Measurements from ENCODE around the gene TENT5D. TPM values are rescaled to one million over a fixed set of nuclear protein-coding genes. Genes with fewer than 3 reads are reported as not detected.
"Not testable (repeated sequence)": the region's sequence is repeated elsewhere in the genome, so short reads cannot be mapped to it uniquely, and the experiment has no call there.

TENT5D gene
- total RNA-seq (2014; rRNA removed; shearing (Covaris generic)): 0.77 and 1.0 TPM in 2 replicates
- 0.46 and 0.61 TPM in 2 replicates for polyA plus RNA-seq (2015; cell fraction: cytosol; rRNA removed)
- 1.4 and 2.5 TPM in 2 replicates for polyA plus RNA-seq (2015; cell fraction: nucleus; rRNA removed)

DNA sequence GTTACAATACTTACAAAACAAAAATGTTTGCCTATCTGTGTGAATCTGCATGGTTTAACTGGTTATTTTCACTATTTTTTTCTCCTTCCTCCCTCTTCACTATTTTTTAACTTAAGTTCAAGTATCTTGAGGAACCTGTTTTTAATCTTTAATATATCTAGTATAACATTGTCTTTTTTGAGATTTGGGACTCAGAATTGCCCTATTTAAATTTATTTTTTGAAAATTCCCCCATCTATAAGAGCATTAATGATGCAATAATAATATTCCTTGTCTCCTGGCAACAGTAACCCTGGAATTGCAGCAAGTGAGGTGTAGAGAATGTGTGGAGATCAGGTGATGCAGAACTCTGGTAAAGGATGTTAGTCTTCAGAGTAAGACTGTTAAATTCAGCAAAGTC lies at the start of gene TENT5D:
Gene TENT5D, plus strand, starts transcription at position 301 of the 400 bp plus-strand sequence. CDS start 22,093 bp downstream, outside the sequence.
- no peak for DNase-seq (ENCODE audit: low read depth, low spot score)
- in situ Hi-C loops (cut with HindIII; ENCODE audit: low pct_unique_long_range_greater_than_20kb, low sequenced_read_pairs): no loop called here

DNA sequence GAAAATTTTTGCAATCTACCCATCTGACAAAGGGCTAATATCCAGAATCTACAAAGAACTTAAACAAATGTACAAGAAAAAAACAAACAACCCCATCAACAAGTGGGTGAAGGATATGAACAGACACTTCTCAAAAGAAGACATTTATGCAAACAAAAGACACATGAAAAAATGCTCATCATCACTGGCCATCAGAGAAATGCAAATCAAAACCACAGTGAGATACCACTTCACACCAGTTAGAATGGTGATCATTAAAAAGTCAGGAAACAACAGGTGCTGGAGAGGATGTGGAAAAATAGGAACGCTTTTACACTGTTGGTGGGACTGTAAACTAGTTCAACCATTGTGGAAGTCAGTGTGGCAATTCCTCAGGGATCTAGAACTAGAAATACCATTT lies 34.6 kb upstream of the TENT5D start:
- in situ Hi-C loops (cut with HindIII; ENCODE audit: low pct_unique_long_range_greater_than_20kb, low sequenced_read_pairs): not testable (repeated sequence)

DNA sequence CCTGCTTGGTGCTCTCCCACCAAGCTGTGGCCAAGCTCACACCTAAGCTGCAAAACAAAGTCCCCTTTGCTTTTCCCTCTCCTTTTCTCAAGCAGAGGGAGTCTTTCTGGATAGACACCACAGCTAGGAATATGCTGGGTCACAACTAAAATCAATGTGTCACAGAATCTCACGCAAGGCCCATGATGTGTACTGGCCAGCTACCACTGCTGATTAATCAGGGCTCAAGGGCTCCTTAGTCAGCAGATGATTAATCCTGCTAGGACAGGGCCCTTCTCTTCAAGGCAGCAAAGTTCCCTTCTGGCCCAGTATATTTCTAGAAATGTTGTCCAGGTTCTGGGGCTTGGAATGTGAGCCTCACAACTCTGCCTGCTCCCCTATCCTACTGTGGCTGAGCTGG lies 32.0 kb upstream of the TENT5D start:
- DNase-seq (ENCODE audit: low read depth, low spot score): no peak
- in situ Hi-C loops (cut with HindIII; ENCODE audit: low pct_unique_long_range_greater_than_20kb, low sequenced_read_pairs): no loop called here

More for the DNA sequence above, 34.6 kb upstream of the TENT5D start:
- DNase-seq (ENCODE audit: low read depth, low spot score): not testable (repeated sequence)

DNA sequence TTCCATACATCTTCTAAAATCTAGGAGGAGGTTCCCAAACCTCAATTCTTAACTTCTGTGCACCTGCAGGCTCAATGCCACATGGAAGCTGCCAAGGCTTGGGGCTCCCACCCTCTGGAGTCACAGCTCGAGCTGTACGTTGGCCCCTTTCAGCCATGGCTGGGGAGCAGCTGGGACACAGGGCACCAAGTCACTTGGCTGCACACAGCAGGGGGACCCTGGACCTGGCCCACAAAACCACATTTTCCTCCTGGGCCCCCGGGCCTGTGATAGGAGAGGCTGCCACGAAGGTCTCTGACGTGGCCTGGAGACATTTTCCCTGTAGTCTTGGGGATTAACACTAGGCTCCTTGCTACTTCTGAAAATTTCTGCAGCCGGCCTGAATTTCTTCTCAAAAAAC lies 8.2 kb upstream of the TENT5D start:
- in situ Hi-C loops (cut with HindIII; ENCODE audit: low pct_unique_long_range_greater_than_20kb, low sequenced_read_pairs): no loop called here

DNA sequence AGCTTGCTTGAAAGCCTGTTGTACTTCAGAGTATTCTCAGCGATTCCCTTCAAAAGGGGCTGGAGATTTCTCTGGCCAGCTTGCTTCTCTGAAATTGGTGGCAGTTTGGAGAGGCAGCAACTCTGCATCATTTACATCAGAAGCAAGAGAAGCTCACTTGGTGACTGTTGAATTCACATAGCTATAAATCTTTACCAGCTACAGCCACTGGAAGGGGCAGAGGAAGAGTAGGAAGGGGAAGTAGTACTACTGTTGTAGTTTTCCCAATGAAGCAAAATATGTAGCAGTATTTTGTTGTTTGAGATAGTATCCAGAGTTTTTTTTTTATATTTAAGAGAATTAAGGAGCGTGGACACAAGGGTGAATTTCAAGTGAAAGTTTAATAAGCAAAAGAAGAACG lies 2.8 kb downstream of the TENT5D start:
- in situ Hi-C loops (cut with HindIII; ENCODE audit: low pct_unique_long_range_greater_than_20kb, low sequenced_read_pairs): no loop called here

More for the DNA sequence above, 8.2 kb upstream of the TENT5D start:
- DNase-seq (ENCODE audit: low read depth, low spot score): no peak

DNA sequence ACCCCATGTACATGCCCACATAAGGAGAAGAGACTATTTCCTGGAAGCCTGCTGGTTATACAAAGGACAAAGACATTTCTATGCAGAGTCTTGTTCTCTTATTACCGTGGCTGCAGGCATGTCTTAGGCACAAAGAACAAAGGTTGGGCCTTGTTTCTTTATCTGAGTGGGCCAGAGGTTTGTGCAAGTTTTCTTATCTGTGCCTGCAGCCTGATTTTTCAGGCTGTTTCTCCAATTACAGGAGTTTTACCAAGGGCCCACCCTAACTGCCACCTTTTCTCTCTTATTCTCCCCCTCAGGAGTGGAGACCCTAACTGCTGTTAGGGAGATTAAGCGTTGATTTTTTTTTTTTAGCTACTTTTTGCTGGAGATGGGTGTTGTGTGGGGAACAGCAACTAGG lies 3.5 kb downstream of the TENT5D start:
- DNase-seq (ENCODE audit: low read depth, low spot score): peak; percentile 87
- in situ Hi-C loops (cut with HindIII; ENCODE audit: low pct_unique_long_range_greater_than_20kb, low sequenced_read_pairs): no loop called here

More for the DNA sequence above, 2.8 kb downstream of the TENT5D start:
- no peak for DNase-seq (ENCODE audit: low read depth, low spot score)

DNA sequence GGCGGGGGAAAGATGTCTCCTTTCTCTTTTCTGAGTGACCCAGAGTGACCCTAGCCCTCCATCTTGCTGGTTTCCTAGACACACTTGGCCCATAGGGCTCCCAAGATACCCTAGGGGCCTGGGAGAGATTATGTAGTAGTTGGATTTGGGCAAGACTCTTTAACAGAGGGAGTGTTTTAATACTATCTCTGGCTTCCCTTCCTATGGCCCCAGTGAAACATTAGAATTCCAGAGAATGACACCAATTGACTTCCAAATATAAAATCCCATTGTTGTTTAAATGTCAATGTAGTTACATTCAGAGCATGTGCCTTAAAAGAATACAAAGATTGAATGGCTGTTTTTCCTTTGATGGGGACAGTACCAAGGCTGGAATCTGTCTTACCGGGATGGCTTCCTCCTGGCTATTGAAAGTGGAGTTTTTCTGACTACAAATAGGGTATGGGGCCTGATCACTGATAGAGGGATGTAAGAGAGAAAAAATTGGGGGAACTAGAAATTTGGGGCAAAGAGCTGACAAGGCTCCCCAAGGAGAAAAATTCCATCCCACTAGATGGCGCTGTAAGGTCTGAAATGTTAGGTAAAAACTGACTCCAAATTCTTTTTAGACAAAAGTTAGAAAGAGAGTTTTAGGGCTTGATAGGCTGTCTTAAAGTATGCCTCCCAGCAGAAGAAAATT lies 10.7 kb downstream of the TENT5D start:
- in situ Hi-C loops (cut with HindIII; ENCODE audit: low pct_unique_long_range_greater_than_20kb, low sequenced_read_pairs): no loop called here
- DNase-seq (ENCODE audit: low read depth, low spot score): peak; percentile 69

DNA sequence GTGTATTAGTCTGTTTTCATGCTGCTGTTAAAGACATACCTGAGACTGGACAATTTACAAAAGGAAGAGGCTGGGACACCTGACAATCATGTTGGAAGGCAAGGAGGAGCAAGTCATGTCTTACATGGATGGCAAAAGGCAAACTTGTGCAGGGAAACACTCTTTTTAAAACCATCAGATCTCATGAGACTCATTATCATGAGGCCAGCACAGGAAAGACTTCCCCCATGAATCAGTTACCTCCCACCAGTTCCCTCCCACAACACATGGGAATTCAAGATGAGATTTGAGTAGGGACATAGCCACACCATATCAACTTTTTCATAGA lies 11.2 kb downstream of the TENT5D start:
- in situ Hi-C loops (cut with HindIII; ENCODE audit: low pct_unique_long_range_greater_than_20kb, low sequenced_read_pairs): no loop called here
- no peak for DNase-seq (ENCODE audit: low read depth, low spot score)

DNA sequence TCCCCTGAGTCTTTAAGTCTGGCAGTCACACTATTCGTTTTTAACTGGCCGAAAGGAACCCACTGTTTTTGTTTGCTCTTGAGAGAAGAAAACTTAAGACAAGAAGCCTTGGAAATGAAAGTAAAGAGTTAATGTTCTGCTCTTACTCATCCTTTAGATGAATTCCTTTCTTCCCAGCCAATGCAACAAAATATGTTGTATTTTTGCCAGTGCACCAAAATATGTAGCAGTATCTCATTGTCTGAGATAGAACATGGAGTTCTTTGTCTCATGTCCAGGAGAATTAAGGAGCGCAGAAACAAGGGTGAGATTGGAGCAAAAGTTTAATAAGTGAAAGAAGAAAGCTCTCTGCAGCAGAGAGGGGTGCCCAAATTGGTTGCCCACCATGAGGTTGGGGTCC lies 12.2 kb downstream of the TENT5D start:
- in situ Hi-C loops (cut with HindIII; ENCODE audit: low pct_unique_long_range_greater_than_20kb, low sequenced_read_pairs): no loop called here
- no peak for DNase-seq (ENCODE audit: low read depth, low spot score)

DNA sequence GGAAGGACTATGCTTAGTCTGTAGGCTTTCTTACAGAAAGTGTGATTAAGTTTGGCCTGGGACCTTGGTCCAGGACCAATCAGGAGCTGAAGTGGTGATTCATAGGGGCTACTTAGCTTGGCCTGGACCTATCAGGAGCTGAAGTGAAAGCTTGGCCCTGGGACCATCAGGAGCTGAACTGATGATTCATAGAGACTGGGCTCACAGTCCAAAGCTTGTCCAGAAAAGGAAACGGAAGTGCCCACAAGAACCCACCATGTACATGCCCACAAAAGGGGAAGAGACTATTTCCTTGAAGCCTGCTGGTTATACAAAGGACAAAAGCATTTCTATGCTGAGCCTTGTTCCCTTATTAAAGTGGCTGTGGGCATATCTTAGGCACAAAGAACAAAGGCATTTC lies 12.6 kb downstream of the TENT5D start:
- in situ Hi-C loops (cut with HindIII; ENCODE audit: low pct_unique_long_range_greater_than_20kb, low sequenced_read_pairs): no loop called here
- peak; percentile 94 for DNase-seq (ENCODE audit: low read depth, low spot score)

DNA sequence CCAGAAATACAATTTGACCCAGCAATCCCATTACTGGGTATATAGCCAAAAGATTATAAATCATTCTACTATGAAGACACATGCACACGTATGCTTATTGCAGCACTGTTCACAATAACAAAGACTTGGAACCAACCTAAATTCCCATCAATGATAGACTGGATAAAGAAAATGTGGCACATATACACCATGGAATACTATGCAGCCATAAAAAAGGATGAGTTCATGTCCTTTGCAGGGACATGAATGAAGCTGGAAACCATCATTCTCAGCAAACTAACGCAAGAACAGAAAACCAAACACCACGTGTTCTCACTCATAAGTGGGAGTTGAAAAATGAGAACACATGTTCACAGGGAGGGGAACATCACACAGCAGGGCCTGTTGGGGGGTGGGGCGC lies 47.9 kb downstream of the TENT5D start:
- DNase-seq (ENCODE audit: low read depth, low spot score); in situ Hi-C loops (cut with HindIII; ENCODE audit: low pct_unique_long_range_greater_than_20kb, low sequenced_read_pairs): not testable (repeated sequence)

DNA sequence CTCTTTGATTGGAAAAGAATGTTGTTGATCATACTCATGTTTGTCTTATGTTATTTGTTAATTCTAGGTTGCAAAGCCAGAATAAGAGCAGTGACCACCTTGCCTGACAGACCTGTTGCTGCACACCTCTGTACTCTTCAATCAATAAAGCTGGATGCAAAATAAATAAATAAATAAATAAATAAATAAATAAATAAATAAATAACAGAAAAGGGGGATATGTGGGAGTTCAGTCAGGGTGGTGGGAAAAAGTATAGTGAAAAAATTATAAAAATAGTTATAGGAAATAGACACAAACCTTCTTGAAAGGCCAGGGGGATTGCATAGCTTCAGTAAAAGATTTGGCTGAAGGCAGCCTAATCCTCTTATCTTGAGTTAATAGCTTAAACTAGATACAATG lies 51.3 kb downstream of the TENT5D start:
- no peak for DNase-seq (ENCODE audit: low read depth, low spot score)
- in situ Hi-C loops (cut with HindIII; ENCODE audit: low pct_unique_long_range_greater_than_20kb, low sequenced_read_pairs): no loop called here

DNA sequence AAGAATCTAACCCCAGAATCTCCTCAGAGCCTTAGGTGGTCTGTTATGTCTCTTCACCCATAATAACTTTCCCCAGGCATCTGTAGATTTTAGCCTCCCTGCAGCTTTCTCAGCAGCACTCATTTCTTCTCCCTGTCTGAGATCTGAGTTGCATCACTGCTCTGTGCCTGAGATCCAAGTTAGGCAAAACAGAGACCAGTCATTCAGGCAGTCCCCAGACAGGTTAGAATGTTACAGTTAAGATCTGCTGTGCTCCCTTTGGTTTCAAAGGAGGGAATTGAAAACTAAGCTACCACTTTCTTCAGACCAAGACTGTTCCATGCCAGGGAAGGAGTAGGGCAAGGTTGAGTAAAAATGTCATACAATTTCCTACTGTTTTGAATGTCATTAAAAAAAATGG lies 65.3 kb downstream of the TENT5D start:
- no peak for DNase-seq (ENCODE audit: low read depth, low spot score)
- in situ Hi-C loops (cut with HindIII; ENCODE audit: low pct_unique_long_range_greater_than_20kb, low sequenced_read_pairs): no loop called here

DNA sequence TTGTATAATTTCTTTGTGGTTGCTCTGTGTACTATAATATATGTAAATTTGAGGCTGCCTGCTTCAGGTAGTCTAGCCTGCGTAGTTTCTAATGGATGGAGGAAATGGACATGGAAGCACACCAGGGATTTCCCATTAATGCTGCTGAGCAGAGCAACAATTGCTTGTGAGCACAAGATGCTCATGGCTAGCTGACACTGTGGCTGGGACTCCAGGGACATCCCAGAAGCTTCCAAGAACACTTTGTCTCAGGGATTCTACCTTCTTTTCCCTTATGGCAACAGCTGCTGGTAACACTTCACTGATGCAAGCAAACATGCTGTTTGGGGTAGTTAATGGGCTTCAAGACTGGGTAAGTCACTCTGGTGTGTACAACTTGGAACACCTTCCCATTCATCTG lies 66.1 kb downstream of the TENT5D start:
- in situ Hi-C loops (cut with HindIII; ENCODE audit: low pct_unique_long_range_greater_than_20kb, low sequenced_read_pairs): no loop called here
- no peak for DNase-seq (ENCODE audit: low read depth, low spot score)

DNA sequence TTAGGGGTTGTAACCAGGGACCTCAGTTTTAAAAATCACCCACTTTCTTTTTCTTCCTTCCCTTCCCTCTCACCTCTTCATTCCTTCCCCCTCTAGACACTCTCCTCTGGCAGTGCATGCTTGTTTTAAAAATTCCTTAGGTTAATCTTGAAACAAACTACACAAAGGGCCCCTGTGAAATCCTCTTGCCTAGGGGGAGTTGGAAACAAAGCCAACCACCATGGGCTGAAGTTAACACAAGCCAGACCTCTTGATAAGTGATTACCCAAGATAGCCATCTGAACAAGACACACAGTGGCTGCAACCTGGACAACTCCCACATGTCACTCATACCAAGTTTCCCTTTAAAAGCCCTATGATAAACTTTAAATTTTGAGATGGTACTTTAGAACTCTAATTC lies 68.9 kb downstream of the TENT5D start:
- DNase-seq (ENCODE audit: low read depth, low spot score): peak; percentile 2
- in situ Hi-C loops (cut with HindIII; ENCODE audit: low pct_unique_long_range_greater_than_20kb, low sequenced_read_pairs): no loop called here
